ENCODE measurements around the gene HDDC3.

The HDDC3 gene

GRCh38 chr15:90884719-90885431, 47.5 kb downstream of the HDDC3 start:
- DNase-seq (ENCODE audit: extremely low read depth, low read depth), result no peak
- no peak for TF ChIP-seq CTCF (IDR thresholded peaks at IDR 0.05; ENCODE audit: low read depth, low read length)

- TF ChIP-seq CTCF (IDR thresholded peaks at IDR 0.05; ENCODE audit: low read depth, low read length), result no peak
- no peak for DNase-seq (ENCODE audit: extremely low read depth, low read depth)
Measured at GRCh38 chr15:90883976-90884718, 48.2 kb downstream of the HDDC3 start, which contains the start of gene FES. FES (plus strand) TSS chr15:90884504; CDS start chr15:90885046, 542 bp downstream.

- no peak for DNase-seq (ENCODE audit: extremely low read depth, low read depth)
- no peak for TF ChIP-seq CTCF (IDR thresholded peaks at IDR 0.05; ENCODE audit: low read depth, low read length)
Measured at GRCh38 chr15:90883526-90883975, 48.8 kb downstream of the HDDC3 start.

GRCh38 chr15:90882781-90883525, 49.4 kb downstream of the HDDC3 start:
- TF ChIP-seq CTCF (IDR thresholded peaks at IDR 0.05; ENCODE audit: low read depth, low read length), result no peak
- no peak for DNase-seq (ENCODE audit: extremely low read depth, low read depth)

GRCh38 chr15:90881978-90882721, 50.2 kb downstream of the HDDC3 start:
- DNase-seq (ENCODE audit: extremely low read depth, low read depth), result no peak
- TF ChIP-seq CTCF (IDR thresholded peaks at IDR 0.05; ENCODE audit: low read depth, low read length), result no peak

- no peak for TF ChIP-seq CTCF (IDR thresholded peaks at IDR 0.05; ENCODE audit: low read depth, low read length)
- no peak for DNase-seq (ENCODE audit: extremely low read depth, low read depth)
Measured at GRCh38 chr15:90881181-90881977, 51.0 kb downstream of the HDDC3 start.
